GM12874 (cell line): ENCODE data around the gene SND1.
A peak's percentile ranks its signal among the peaks of the same experiment; 100 is the strongest.

Source experiments
- CTCF ChIP-seq: IDR thresholded peaks from 2 replicates; pipeline ENCODE4 v1.5.1; 2011; ENCODE audit warnings: low read depth, mild to moderate bottlenecking, control low read depth, low read length, moderate library complexity; ENCODE audit not compliant: insufficient read depth

Gene SND1

GRCh38 chr7:128131115-128131514 lies 479.1 kb downstream of the SND1 start:
- TF ChIP-seq CTCF, result no peak

GRCh38 chr7:128131731-128132130 lies 479.7 kb downstream of the SND1 start:
- no peak for TF ChIP-seq CTCF

- TF ChIP-seq CTCF, result no peak
Observed at GRCh38 chr7:128132426-128133069, 480.6 kb downstream of the SND1 start.

GRCh38 chr7:128135159-128135514 lies 483.1 kb downstream of the SND1 start:
- TF ChIP-seq CTCF, result no peak

DNA sequence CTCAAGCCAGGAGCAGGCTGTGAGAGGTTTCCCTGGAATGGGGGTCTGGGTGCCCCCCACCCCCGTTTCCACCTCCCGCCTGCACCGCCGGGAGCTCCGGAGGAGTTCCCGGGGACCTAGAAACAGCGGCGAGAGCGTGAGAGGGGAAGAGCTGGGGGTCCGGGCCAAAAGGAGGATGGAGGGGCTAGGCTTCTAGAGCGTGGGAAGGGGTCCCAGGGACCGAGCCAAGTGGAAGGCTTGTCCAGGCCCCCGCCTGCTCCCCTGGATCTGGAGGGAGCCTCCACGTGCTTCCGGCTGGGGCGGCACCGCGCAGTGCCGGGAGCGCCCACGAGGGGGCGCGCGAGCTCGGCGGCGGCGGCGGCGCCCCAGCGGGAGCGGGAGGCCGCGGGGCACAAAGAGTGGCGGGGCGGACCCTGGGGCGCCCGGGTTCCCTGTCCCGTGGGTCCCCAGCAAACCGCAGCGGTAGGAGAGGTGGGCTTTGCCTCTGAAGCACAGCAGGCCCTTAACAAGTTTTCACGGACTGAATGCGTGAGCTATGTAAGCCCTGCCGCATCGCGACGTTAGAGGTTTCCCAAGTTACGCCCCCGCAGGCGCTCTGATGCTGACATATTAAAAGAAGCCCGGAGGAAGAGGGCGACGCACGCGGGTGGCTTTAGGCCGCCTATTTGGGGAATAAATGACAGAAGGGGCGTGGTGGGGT lies 483.7 kb downstream of the SND1 start:
- peak; percentile 91 for TF ChIP-seq CTCF

- TF ChIP-seq CTCF, result no peak
Observed at GRCh38 chr7:128136215-128136597, 484.2 kb downstream of the SND1 start.

DNA sequence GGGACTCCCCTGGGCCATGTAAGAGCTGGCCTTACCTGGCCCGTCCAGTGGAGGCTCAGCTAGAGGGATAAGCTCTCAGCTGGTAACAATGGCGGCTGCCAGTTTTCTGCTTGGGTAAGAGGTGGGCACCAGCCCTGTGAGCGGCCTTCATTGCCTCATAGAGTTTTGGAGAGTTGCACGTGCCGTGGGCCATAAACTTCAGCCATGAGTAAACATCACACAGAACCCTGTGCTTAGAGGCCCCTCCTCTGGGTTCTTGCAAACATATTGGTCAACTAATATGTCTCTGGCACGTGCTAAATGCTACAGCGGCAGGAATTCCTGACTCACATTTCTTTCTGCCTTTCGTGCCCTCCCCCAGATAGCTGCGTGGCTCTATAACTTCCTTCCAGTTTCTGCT lies 485.2 kb downstream of the SND1 start:
- no peak for TF ChIP-seq CTCF
